Osteoblast (primary cell): ENCODE measurements around the gene CHCHD1. TPM values are rescaled to one million over a fixed set of nuclear protein-coding genes. Genes with fewer than 3 reads are reported as not detected.

ENCODE experiments used
- DNase-seq: peaks from one replicate; pipeline ENCODE4 v3.0.0; 2011; ENCODE audit warnings: low spot score, mixed read lengths; ENCODE audit not compliant: insufficient read length; ENCODE audit errors: missing footprints
- H2AFZ ChIP-seq: 2 replicates; pipeline ENCODE4 v1.6.0; 2011; ENCODE audit warnings: mild to moderate bottlenecking, low read length
- H3K27ac ChIP-seq: 2 replicates; pipeline ENCODE4 v1.5.1; 2011; ENCODE audit warnings: mild to moderate bottlenecking, low read depth, low read length, moderate library complexity
- H3K27me3 ChIP-seq: 2 replicates; pipeline ENCODE4 v1.6.0; 2012; ENCODE audit warnings: mild to moderate bottlenecking, control low read depth, inconsistent platforms, low read length, moderate library complexity; ENCODE audit not compliant: insufficient read depth
- H3K36me3 ChIP-seq: 2 replicates; pipeline ENCODE4 v1.5.1; 2011; ENCODE audit warnings: mild to moderate bottlenecking, low read length, control low read depth, moderate library complexity; ENCODE audit not compliant: insufficient read depth
- H3K4me1 ChIP-seq: 2 replicates; pipeline ENCODE4 v1.5.1; 2011; ENCODE audit warnings: mild to moderate bottlenecking, low read length, control low read depth, moderate library complexity; ENCODE audit not compliant: insufficient read depth
- H3K4me2 ChIP-seq: 2 replicates; pipeline ENCODE4 v1.6.0; 2011; ENCODE audit warnings: mild to moderate bottlenecking, low read length; ENCODE audit not compliant: insufficient read depth
- H3K4me3 ChIP-seq: fragments of 200-600 bp; sonication (generic); 3 replicates; pipeline ENCODE4 v1.5.1; 2012; ENCODE audit warnings: mild to moderate bottlenecking, low read length, inconsistent platforms; ENCODE audit not compliant: insufficient read depth
- H3K79me2 ChIP-seq: 2 replicates; pipeline ENCODE4 v1.6.0; 2012; ENCODE audit warnings: mild to moderate bottlenecking, low read length, control low read depth, inconsistent platforms; ENCODE audit not compliant: insufficient read depth
- H3K9me3 ChIP-seq: 2 replicates; pipeline ENCODE4 v1.5.1; 2011; ENCODE audit warnings: low read depth, low read length, control low read depth
- H4K20me1 ChIP-seq: 2 replicates; pipeline ENCODE4 v1.6.0; 2012; ENCODE audit warnings: mild to moderate bottlenecking, low read length, control low read depth; ENCODE audit not compliant: insufficient read depth
- total RNA-seq: library from RNA; depleted of rRNA; stranded (reverse); fragments of >200 nt; gene quantifications from 2 replicates; pipeline ENCODE4 v1.2.3, GENCODE V29; 2012
- TF ChIP-seq, protein P1 (sequence below): IDR thresholded peaks from 2 replicates; pipeline ENCODE4 v1.5.1; 2011; ENCODE audit warnings: mild to moderate bottlenecking, low read depth, low read length, moderate library complexity; ENCODE audit errors: extremely low read depth

CHCHD1 gene
- total RNA-seq, 1 donor = 12.7 TPM

- Histone ChIP-seq H3K79me2 (peaks cover 51% of the 10 kb centered on the region), H3K9me3 (no peaks in the 10 kb centered on the region), H3K4me2 (no peak overlapping the region), H3K4me3 (no peak overlapping the region), H3K36me3 (peaks cover 50% of the 10 kb centered on the region), H2AFZ (no peak overlapping the region), H4K20me1 (peaks cover 34% of the 10 kb centered on the region), H3K4me1 (peaks cover 13% of the 10 kb centered on the region), H3K27me3 (no peaks in the 10 kb centered on the region), H3K27ac (no peak overlapping the region)
- DNase-seq = peak; percentile 70
- TF ChIP-seq, protein P1, sequence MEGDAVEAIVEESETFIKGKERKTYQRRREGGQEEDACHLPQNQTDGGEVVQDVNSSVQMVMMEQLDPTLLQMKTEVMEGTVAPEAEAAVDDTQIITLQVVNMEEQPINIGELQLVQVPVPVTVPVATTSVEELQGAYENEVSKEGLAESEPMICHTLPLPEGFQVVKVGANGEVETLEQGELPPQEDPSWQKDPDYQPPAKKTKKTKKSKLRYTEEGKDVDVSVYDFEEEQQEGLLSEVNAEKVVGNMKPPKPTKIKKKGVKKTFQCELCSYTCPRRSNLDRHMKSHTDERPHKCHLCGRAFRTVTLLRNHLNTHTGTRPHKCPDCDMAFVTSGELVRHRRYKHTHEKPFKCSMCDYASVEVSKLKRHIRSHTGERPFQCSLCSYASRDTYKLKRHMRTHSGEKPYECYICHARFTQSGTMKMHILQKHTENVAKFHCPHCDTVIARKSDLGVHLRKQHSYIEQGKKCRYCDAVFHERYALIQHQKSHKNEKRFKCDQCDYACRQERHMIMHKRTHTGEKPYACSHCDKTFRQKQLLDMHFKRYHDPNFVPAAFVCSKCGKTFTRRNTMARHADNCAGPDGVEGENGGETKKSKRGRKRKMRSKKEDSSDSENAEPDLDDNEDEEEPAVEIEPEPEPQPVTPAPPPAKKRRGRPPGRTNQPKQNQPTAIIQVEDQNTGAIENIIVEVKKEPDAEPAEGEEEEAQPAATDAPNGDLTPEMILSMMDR = no peak
These were observed 7.2 kb downstream of the CHCHD1 start for GRCh38 chr10:73788864-73789658.

GRCh38 chr10:73789659-73790055, 7.8 kb downstream of the CHCHD1 start:
- Histone ChIP-seq H3K36me3 (peaks cover 56% of the 10 kb centered on the region), H2AFZ (no peak overlapping the region), H3K27me3 (no peaks in the 10 kb centered on the region), H3K4me2 (no peak overlapping the region), H3K4me1 (peaks cover 12% of the 10 kb centered on the region), H4K20me1 (peaks cover 34% of the 10 kb centered on the region), H3K79me2 (peaks cover 50% of the 10 kb centered on the region), H3K9me3 (no peaks in the 10 kb centered on the region), H3K27ac (no peak overlapping the region), H3K4me3 (no peak overlapping the region)
- TF ChIP-seq, protein P1 = no peak
- DNase-seq = peak; percentile 68

DNA sequence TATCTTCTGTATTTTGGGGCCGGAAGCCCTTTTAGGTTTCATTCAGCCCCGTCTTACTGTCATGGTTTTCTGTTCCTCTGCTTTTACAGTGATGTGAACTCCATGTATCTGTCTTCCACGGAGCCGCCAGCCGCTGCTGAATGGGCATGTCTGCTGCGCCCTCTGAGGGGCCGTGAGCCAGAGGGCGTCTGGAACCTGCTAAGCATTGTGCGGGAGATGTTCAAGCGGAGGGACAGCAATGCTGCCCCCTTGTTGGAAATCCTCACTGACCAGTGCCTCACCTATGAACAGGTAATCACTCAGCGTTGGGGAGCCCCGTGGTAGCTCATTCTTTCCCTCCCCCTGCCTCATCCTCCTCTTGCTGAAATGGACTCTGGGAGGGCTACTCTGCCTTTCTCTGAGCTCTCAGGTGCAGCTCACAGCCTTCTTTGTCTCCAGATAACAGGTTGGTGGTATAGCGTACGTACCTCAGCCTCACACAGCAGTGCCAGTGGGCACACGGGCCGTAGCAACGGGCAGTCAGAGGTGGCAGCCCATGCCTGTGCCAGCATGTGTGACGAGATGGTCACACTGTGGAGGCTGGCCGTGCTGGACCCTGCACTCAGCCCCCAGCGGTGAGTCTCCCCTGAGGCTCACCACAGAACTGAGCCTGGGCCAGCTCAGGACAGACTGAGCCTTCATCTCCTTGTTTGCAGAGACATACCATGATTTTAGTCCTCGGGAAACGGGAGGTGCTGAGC, 9.2 kb downstream of the CHCHD1 start:
- Histone ChIP-seq H3K79me2 (peaks cover 45% of the 10 kb centered on the region), H3K4me1 (peaks cover 8% of the 10 kb centered on the region), H2AFZ (no peak overlapping the region), H3K27me3 (no peaks in the 10 kb centered on the region), H3K27ac (no peak overlapping the region), H3K9me3 (no peaks in the 10 kb centered on the region), H3K4me2 (no peak overlapping the region), H4K20me1 (peaks cover 31% of the 10 kb centered on the region), H3K4me3 (no peak overlapping the region), H3K36me3 (peaks cover 68% of the 10 kb centered on the region)
- TF ChIP-seq, protein P1 = no peak
- peak; percentile 52 for DNase-seq

GRCh38 chr10:73791871-73792400, 10.1 kb downstream of the CHCHD1 start:
- H4K20me1 ChIP-seq = peaks cover 24% of the 10 kb centered on the region
- H3K27me3 ChIP-seq = no peaks in the 10 kb centered on the region
- H3K9me3 ChIP-seq = no peaks in the 10 kb centered on the region
- H3K27ac ChIP-seq = no peak overlapping the region
- peaks cover 37% of the 10 kb centered on the region for H3K79me2 ChIP-seq
- H3K4me1 ChIP-seq = peaks cover 4% of the 10 kb centered on the region
- peak; percentile 42 for DNase-seq
- TF ChIP-seq, protein P1 = no peak
- H3K4me2 ChIP-seq = no peak overlapping the region
- H2AFZ ChIP-seq = no peak overlapping the region
- peaks cover 76% of the 10 kb centered on the region for H3K36me3 ChIP-seq
- H3K4me3 ChIP-seq = no peak overlapping the region
